ENCODE data around the gene TMEM126A.
"Not testable (repeated sequence)": the region's sequence is repeated elsewhere in the genome, so short reads cannot be mapped to it uniquely, and the experiment has no call there.

The TMEM126A gene

GRCh38 chr11:85661972-85662664 lies 14.4 kb downstream of the TMEM126A start:
- DNase-seq = no peak

- DNase-seq = no peak
Observed at GRCh38 chr11:85663080-85663752, 15.4 kb downstream of the TMEM126A start.

GRCh38 chr11:85663753-85664614 lies 16.2 kb downstream of the TMEM126A start:
- peak; percentile 80 to 81 for DNase-seq

- DNase-seq = peak; percentile 95 to 96
Observed at GRCh38 chr11:85664615-85665481, 17.1 kb downstream of the TMEM126A start, which contains the start of gene CREBZF. Gene CREBZF (minus strand): TSS chr11:85665129. CDS start chr11:85664875, 254 bp downstream.

GRCh38 chr11:85665733-85666132 lies 18.0 kb downstream of the TMEM126A start:
- no peak for DNase-seq

- no peak for DNase-seq
Observed at GRCh38 chr11:85666687-85667086, 18.9 kb downstream of the TMEM126A start.

- DNase-seq = no peak
Observed at GRCh38 chr11:85668157-85668556, 20.4 kb downstream of the TMEM126A start.

GRCh38 chr11:85670949-85671663 lies 23.3 kb downstream of the TMEM126A start:
- DNase-seq = not testable (repeated sequence)

GRCh38 chr11:85672105-85672902 lies 24.5 kb downstream of the TMEM126A start:
- no peak for DNase-seq

- no peak for DNase-seq
Observed at GRCh38 chr11:85673393-85673792, 25.6 kb downstream of the TMEM126A start.

GRCh38 chr11:85679576-85679975 lies 31.8 kb downstream of the TMEM126A start:
- no peak for DNase-seq

GRCh38 chr11:85680897-85681296 lies 33.1 kb downstream of the TMEM126A start:
- DNase-seq = no peak

GRCh38 chr11:85682330-85683305 lies 34.9 kb downstream of the TMEM126A start:
- DNase-seq = peak; percentile 47 to 63

GRCh38 chr11:85685125-85685819 lies 37.5 kb downstream of the TMEM126A start:
- DNase-seq = no peak

GRCh38 chr11:85685820-85686459 lies 38.2 kb downstream of the TMEM126A start, which contains the start of gene CCDC89:
Gene CCDC89 (minus strand): TSS chr11:85686195. CDS start chr11:85686130, 65 bp downstream.
- no peak for DNase-seq

- no peak for DNase-seq
Observed at GRCh38 chr11:85694385-85694980, 46.7 kb downstream of the TMEM126A start.

GRCh38 chr11:85695546-85695945 lies 47.8 kb downstream of the TMEM126A start:
- DNase-seq = no peak

GRCh38 chr11:85697747-85698146 lies 50.0 kb downstream of the TMEM126A start:
- no peak for DNase-seq

Data from stimulated activated CD4-positive, alpha-beta T cell treated with anti-CD3 and anti-CD28 coated beads, Interleukin-2, amount 100 ng/mL, for 48 hours (primary cell).